AG10803 (cell line): ENCODE results near the gene PRDM15.

Experiments used
- DNase-seq: peaks from one replicate; pipeline ENCODE4 v3.0.0; 2010; ENCODE audit warnings: low read depth
- H3K4me3 ChIP-seq: 2 replicates; pipeline ENCODE4 v1.5.1; 2011; ENCODE audit warnings: mild to moderate bottlenecking, low read length, control low read depth
- TF ChIP-seq, protein P1 (sequence below): conservative IDR thresholded peaks from 2 replicates; pipeline ENCODE4 v1.5.1; 2011; ENCODE audit warnings: mild to moderate bottlenecking, low read length, control low read depth, inconsistent platforms

The PRDM15 gene

DNA sequence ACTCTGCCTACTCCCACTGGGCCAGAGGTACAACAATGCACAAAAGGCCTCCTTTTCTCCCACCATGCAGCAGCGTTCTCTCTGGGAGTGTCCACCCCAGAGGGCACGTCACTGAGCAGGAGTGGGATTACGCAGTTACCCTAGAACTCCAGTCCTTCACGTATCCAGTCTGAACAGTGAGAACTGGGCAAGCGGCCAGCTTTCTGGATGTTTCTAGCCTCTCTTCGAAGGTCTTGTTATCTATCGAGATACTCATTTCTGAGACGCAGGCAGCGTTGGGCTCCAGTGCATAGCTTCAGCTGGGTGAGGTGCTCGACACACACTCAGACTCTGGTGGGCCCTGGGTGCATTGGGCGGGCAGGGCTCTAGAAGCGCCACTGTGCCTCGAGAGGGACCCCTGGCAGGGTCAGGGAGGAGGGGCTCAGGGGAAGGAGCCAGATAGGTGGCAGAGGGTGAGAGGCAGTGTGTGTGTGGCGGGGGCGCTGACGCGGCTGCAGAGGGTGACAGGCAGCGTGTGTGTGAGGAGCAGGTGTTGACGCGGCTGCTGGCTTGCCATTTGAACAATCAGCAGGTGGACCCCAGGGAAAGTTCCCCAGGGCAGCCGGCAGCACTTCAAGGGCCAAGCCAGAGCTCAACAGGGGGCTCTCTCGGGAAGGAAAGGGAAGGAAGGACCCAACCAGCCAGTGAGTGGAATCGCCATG is 27.9 kb downstream of the PRDM15 start:
- TF ChIP-seq, protein P1, sequence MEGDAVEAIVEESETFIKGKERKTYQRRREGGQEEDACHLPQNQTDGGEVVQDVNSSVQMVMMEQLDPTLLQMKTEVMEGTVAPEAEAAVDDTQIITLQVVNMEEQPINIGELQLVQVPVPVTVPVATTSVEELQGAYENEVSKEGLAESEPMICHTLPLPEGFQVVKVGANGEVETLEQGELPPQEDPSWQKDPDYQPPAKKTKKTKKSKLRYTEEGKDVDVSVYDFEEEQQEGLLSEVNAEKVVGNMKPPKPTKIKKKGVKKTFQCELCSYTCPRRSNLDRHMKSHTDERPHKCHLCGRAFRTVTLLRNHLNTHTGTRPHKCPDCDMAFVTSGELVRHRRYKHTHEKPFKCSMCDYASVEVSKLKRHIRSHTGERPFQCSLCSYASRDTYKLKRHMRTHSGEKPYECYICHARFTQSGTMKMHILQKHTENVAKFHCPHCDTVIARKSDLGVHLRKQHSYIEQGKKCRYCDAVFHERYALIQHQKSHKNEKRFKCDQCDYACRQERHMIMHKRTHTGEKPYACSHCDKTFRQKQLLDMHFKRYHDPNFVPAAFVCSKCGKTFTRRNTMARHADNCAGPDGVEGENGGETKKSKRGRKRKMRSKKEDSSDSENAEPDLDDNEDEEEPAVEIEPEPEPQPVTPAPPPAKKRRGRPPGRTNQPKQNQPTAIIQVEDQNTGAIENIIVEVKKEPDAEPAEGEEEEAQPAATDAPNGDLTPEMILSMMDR = no peak
- no peak overlapping the region for H3K4me3 ChIP-seq
- DNase-seq = no peak

DNA sequence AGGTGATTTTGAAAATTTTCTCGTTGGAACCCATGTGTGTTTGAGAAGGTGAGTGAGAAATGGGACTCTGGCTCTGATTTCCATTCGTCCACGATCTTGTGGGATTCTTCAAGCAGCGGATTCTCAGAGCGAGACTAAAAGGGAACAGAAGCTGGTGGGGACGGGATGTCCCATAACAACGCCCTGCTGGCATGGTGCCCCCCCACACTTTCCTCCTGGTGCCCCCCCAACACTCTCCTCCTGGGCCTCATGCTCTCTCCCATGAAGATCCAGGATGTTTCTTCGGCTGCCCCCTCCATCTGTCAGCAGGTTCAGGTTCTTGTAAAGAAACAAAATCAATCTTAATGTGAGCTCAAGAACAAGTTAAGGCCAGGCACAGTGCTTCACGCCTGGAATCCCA is 29.1 kb downstream of the PRDM15 start:
- TF ChIP-seq, protein P1 = no peak
- H3K4me3 ChIP-seq = no peak overlapping the region
- no peak for DNase-seq

DNA sequence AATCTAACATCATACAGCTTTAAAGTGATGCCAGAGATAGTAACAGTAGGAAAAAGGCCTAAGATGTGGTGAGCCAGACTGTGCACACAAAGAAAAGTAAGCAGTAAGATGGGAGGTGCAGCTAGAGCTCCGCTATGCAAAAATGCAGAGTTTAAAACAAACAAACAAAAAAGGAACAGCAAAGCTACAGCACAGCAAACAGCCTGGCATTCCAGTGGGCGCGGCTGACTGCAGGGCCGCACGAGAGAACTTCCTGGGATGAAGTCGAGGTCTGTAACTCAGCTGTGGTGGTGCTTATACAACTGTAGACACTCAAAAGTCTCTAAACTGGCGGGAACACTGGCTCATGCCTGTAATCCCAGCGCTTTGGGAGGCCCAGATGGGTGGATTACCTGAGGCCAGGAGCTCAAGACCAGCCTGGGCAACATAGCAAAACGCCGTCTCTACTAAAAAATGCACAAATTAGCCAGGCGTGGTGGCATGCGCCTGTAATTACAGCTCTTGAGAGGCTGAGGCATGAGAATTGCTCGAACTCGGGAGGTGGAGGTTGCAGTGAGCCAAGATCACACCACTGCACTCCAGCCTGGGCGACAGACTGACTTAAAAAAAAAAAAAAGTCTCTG is 30.1 kb downstream of the PRDM15 start:
- TF ChIP-seq, protein P1 = no peak
- H3K4me3 ChIP-seq = no peak overlapping the region
- DNase-seq = no peak

DNA sequence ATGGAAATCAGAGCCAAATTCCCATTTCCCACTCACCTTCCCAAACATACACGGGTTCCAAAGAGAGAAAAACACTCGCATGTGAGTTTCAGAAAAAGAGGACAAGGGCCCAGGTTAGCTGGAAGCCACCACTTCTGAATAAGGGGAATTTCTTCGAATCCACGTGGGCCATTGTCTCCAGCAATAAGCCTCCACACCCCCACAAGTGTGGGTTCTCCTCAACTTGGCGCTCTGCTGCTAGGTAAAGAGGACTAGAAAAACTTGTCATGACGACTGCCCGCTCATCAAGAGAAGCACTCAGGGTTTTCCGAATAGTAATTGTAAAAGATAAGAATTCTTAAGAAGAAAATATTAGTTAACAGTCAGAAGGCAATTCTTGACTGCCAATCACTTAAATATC is 30.6 kb downstream of the PRDM15 start:
- TF ChIP-seq, protein P1 = no peak
- DNase-seq = no peak
- H3K4me3 ChIP-seq = no peak overlapping the region

DNA sequence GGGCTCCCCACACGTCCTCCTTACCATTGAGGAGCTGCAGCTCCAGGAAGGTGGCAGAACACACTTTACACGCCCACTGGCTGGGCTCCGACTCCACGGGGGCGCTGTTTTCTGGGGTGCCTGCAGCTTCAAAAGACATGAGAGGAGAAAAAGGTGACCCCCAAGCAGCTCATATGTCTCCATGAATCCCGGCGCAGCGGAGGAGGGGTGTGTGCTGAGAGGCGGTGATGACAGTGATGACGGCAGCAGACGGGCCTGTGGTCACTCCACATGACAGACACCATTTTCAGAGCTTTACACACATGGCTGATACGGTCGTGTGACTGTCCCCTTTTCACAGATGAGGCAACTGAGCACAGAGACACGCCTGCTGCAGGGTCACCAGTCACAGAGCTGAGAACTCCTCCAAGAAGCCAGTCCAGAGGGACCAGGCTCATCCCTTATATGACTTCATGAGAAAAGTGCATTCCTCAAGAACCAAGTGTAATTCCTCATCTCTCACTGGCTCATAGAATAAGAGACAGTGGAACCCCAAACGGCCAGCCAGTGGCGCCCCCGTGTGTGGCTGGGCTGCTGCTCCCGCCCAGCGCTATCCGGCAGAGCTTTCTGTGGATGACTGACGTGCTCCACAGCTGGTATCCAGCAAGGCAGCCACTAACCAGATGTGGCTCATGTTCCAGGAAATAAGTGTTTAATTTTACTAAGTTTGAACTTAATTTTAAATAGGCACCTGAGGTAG is 31.9 kb downstream of the PRDM15 start:
- TF ChIP-seq, protein P1 = peak; percentile 44
- no peak overlapping the region for H3K4me3 ChIP-seq
- DNase-seq = peak; percentile 62

DNA sequence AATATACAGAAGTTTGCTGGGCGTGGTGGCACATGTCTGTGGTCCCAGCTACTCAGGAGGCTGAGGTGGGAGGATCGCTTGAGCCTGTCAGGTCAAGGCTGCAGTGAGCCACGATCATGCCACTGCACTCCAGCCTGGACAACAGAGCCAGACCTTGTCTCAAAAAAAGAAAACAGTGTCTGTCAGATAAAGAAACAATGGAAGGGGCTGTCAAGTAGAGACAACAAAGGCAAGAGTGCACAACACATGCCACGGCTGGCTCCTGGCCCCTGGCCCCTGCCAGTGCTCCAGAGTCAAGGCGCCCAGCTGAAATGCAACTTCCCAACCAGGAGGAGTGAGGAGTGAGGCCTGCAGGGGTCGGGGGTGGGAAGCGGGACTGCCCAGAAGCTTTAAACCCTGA is 32.6 kb downstream of the PRDM15 start:
- TF ChIP-seq, protein P1 = no peak
- no peak for DNase-seq
- no peak overlapping the region for H3K4me3 ChIP-seq

DNA sequence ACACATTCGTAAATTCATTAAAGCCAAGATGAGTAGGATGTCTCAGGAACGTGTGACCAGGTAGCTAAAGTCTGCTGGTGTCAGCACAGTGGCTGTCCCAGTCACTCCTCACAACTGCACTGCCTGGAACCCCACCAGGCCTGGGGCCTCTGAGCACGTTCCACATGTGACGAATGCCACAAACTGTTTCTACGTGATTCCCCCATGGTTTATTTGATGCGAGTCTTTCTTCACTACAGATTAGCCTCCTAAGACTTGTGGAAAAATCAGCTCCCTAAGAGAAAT is 33.2 kb downstream of the PRDM15 start:
- no peak for DNase-seq
- no peak overlapping the region for H3K4me3 ChIP-seq
- TF ChIP-seq, protein P1 = no peak
